NT2/D1 (cell line): ENCODE data around the gene ABCG1.

ENCODE experiments used
- SUZ12 ChIP-seq: IDR thresholded peaks from 2 replicates; pipeline ENCODE4 v1.6.1; 2011; ENCODE audit not compliant: insufficient read length, insufficient read depth; ENCODE audit errors: extremely low read depth
- YY1 ChIP-seq: IDR thresholded peaks from 2 replicates; pipeline ENCODE4 v1.6.1; 2011; ENCODE audit not compliant: insufficient read length, insufficient read depth
- ZNF274 ChIP-seq: IDR thresholded peaks from 2 replicates; pipeline ENCODE4 v1.6.1; 2011; ENCODE audit warnings: mild to moderate bottlenecking, low read depth, low read length

- TF ChIP-seq ZNF274 (no peak), YY1 (no peak), SUZ12 (no peak)
Measured at GRCh38 chr21:42201615-42202161, 17.3 kb upstream of the ABCG1 start.
